Karpas-422 (cell line): ENCODE measurements around the gene TAF11. TPM values are rescaled to one million over a fixed set of nuclear protein-coding genes. Genes with fewer than 3 reads are reported as not detected.
"Not testable (repeated sequence)": the region's sequence is repeated elsewhere in the genome, so short reads cannot be mapped to it uniquely, and the experiment has no call there.

Source experiments
- DNase-seq: peaks from one replicate; pipeline ENCODE4 v3.0.0-alpha.2; 2015
- H2AFZ ChIP-seq: fragments of 200-600 bp; sonication (generic); 2 replicates; pipeline ENCODE4 v1.6.1; 2014; ENCODE audit warnings: antibody characterized with exemption, low read length, mixed read lengths
- H3K27ac ChIP-seq: fragments of 200-600 bp; sonication (generic); 2 replicates; pipeline ENCODE4 v1.5.1; 2014; ENCODE audit warnings: mild to moderate bottlenecking, low read length, moderate library complexity
- H3K27me3 ChIP-seq: fragments of 200-600 bp; sonication (generic); 2 replicates; pipeline ENCODE4 v1.6.1; 2014; ENCODE audit warnings: low read length, mixed read lengths
- H3K36me3 ChIP-seq: fragments of 200-600 bp; sonication (generic); 2 replicates; pipeline ENCODE4 v1.6.1; 2014; ENCODE audit warnings: low read length, mixed read lengths; ENCODE audit not compliant: insufficient read depth
- H3K4me1 ChIP-seq: fragments of 200-600 bp; sonication (generic); 2 replicates; pipeline ENCODE4 v1.6.1; 2014; ENCODE audit warnings: mild to moderate bottlenecking, low read length, mixed read lengths
- H3K4me2 ChIP-seq: fragments of 200-600 bp; sonication (generic); 2 replicates; pipeline ENCODE4 v1.6.1; 2014; ENCODE audit warnings: low read length, low read depth, mild to moderate bottlenecking; ENCODE audit not compliant: poor library complexity, severe bottlenecking
- H3K4me3 ChIP-seq: fragments of 200-600 bp; sonication (generic); 2 replicates; pipeline ENCODE4 v1.5.1; 2014; ENCODE audit warnings: mild to moderate bottlenecking, antibody characterized with exemption, low read length, mixed read lengths
- H3K79me2 ChIP-seq: fragments of 200-600 bp; sonication (generic); 2 replicates; pipeline ENCODE4 v1.6.1; 2014; ENCODE audit warnings: mild to moderate bottlenecking, low read length, mixed read lengths
- H3K9ac ChIP-seq: fragments of 200-600 bp; sonication (generic); 2 replicates; pipeline ENCODE4 v1.6.0; 2014; ENCODE audit warnings: low read length
- H3K9me2 ChIP-seq: fragments of 200-600 bp; sonication (generic), shearing (Covaris generic); replicated peaks from 2 replicates; pipeline ENCODE4 v1.6.0; 2014; ENCODE audit warnings: mild to moderate bottlenecking, low read length, moderate library complexity; ENCODE audit not compliant: insufficient read depth
- H3K9me3 ChIP-seq: fragments of 300-700, 200-600 bp; sonication (generic); 2 replicates; pipeline ENCODE4 v1.6.1; 2014; ENCODE audit warnings: low read length, mixed read lengths
- H4K20me1 ChIP-seq: fragments of 200-600 bp; sonication (generic); 2 replicates; pipeline ENCODE4 v1.6.1; 2014; ENCODE audit warnings: mild to moderate bottlenecking, antibody characterized with exemption, low read length, low read depth; ENCODE audit not compliant: insufficient read depth
- total RNA-seq: library from RNA; depleted of rRNA; stranded (reverse); fragments of >200 nt; shearing (Covaris generic); gene quantifications from 2 replicates; pipeline ENCODE4 v1.2.3, GENCODE V29; 2014; ENCODE audit warnings: low replicate concordance

The TAF11 gene
- total RNA-seq, 1 experiment from 2014 or later = 19.1 TPM

DNA sequence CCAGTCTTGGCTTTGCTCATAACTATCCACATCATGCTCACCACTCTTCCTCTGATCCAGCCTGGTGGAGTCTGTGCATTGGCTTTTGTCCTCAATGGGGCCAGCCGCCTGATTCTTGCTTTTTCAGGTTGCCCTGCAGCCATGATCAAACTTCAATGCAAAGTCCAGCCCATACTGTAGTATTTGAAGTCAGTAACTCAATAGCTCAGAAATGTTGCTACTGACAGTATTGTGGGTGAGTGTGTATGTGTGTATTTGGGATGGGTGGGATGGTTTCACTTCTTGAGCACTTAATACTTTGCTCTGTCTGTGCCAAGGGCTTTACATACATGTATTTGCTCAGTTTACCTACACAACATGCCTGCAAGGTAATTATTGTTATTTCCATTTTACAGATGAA, 11.9 kb upstream of the TAF11 start:
- not testable (repeated sequence) for H3K9me3 ChIP-seq, H3K36me3 ChIP-seq, H3K4me1 ChIP-seq, H2AFZ ChIP-seq, DNase-seq, H3K4me2 ChIP-seq, H3K27me3 ChIP-seq, H3K27ac ChIP-seq, H3K4me3 ChIP-seq, H3K9ac ChIP-seq, H3K9me2 ChIP-seq
- H3K79me2 ChIP-seq = peaks cover 42% of the 10 kb centered on the region
- peaks cover 14% of the 10 kb centered on the region for H4K20me1 ChIP-seq

- peaks cover 25% of the 10 kb centered on the region for H4K20me1 ChIP-seq
- H3K9me3 ChIP-seq = no peaks in the 10 kb centered on the region
- H3K36me3 ChIP-seq = no peaks in the 10 kb centered on the region
- no peak overlapping the region for H3K4me3 ChIP-seq
- H2AFZ ChIP-seq = no peak overlapping the region
- H3K27me3 ChIP-seq = no peaks in the 10 kb centered on the region
- DNase-seq = no peak
- no peak overlapping the region for H3K27ac ChIP-seq
- H3K4me1 ChIP-seq = peaks cover 10% of the 10 kb centered on the region
- H3K79me2 ChIP-seq = peaks cover 60% of the 10 kb centered on the region
- H3K9me2 ChIP-seq = no peaks in the 10 kb centered on the region
- H3K9ac ChIP-seq = no peak overlapping the region
- no peak overlapping the region for H3K4me2 ChIP-seq
Measured at GRCh38 chr6:34897716-34898115, 9.9 kb upstream of the TAF11 start.

- peaks cover 10% of the 10 kb centered on the region for H3K4me1 ChIP-seq
- peaks cover 25% of the 10 kb centered on the region for H4K20me1 ChIP-seq
- no peak overlapping the region for H3K4me2 ChIP-seq
- no peaks in the 10 kb centered on the region for H3K27me3 ChIP-seq
- no peak overlapping the region for H3K4me3 ChIP-seq
- DNase-seq = no peak
- H2AFZ ChIP-seq = no peak overlapping the region
- H3K27ac ChIP-seq = no peak overlapping the region
- peaks cover 62% of the 10 kb centered on the region for H3K79me2 ChIP-seq
- no peaks in the 10 kb centered on the region for H3K36me3 ChIP-seq
- no peaks in the 10 kb centered on the region for H3K9me3 ChIP-seq
- no peak overlapping the region for H3K9ac ChIP-seq
- no peaks in the 10 kb centered on the region for H3K9me2 ChIP-seq
Measured at GRCh38 chr6:34897130-34897529, 9.3 kb upstream of the TAF11 start.

- no peaks in the 10 kb centered on the region for H3K27me3 ChIP-seq
- no peaks in the 10 kb centered on the region for H3K9me3 ChIP-seq
- H3K4me2 ChIP-seq = peak overlapping the region; percentile 17
- no peak overlapping the region for H3K27ac ChIP-seq
- peaks cover 66% of the 10 kb centered on the region for H3K79me2 ChIP-seq
- no peak overlapping the region for H3K9ac ChIP-seq
- no peak overlapping the region for H2AFZ ChIP-seq
- no peaks in the 10 kb centered on the region for H3K36me3 ChIP-seq
- H4K20me1 ChIP-seq = peaks cover 28% of the 10 kb centered on the region
- H3K4me1 ChIP-seq = peaks cover 22% of the 10 kb centered on the region
- H3K9me2 ChIP-seq = no peaks in the 10 kb centered on the region
- H3K4me3 ChIP-seq = no peak overlapping the region
- no peak for DNase-seq
Measured at GRCh38 chr6:34894693-34895092, 6.9 kb upstream of the TAF11 start.

GRCh38 chr6:34891296-34891695, 3.5 kb upstream of the TAF11 start:
- H3K4me3 ChIP-seq = no peak overlapping the region
- no peak overlapping the region for H3K4me2 ChIP-seq
- H3K9me3 ChIP-seq = no peaks in the 10 kb centered on the region
- no peaks in the 10 kb centered on the region for H3K9me2 ChIP-seq
- H3K79me2 ChIP-seq = peaks cover 57% of the 10 kb centered on the region
- H2AFZ ChIP-seq = no peak overlapping the region
- no peaks in the 10 kb centered on the region for H3K36me3 ChIP-seq
- no peak overlapping the region for H3K9ac ChIP-seq
- DNase-seq = no peak
- H4K20me1 ChIP-seq = peaks cover 14% of the 10 kb centered on the region
- H3K27ac ChIP-seq = no peak overlapping the region
- no peaks in the 10 kb centered on the region for H3K27me3 ChIP-seq
- H3K4me1 ChIP-seq = peaks cover 38% of the 10 kb centered on the region

DNA sequence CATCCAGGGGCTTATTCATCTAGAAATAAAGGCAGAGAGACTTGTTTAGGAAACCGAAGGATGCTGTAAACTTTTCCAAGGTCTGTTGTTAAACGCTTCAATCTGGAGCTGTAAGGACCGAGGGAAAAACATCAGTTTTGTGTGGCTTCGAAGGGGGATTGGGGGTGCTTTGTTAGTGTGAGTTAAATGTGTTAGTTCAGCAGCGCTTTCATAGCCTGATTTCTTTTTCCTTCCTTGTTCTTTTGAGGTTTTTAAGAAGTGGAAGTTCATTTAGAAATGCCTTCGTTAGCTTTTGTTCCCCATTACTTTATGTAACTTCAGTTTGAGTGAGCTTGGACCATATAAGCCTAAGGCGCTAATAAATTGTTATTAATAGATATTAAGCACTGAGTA, 2.7 kb upstream of the TAF11 start:
- Histone ChIP-seq H2AFZ (no peak overlapping the region), H3K27ac (no peak overlapping the region), H3K27me3 (no peaks in the 10 kb centered on the region), H3K9me2 (no peaks in the 10 kb centered on the region), H3K79me2 (peaks cover 62% of the 10 kb centered on the region), H4K20me1 (peaks cover 14% of the 10 kb centered on the region), H3K9ac (peak overlapping the region; percentile 92), H3K9me3 (no peaks in the 10 kb centered on the region), H3K4me2 (peak overlapping the region; percentile 95), H3K36me3 (no peaks in the 10 kb centered on the region), H3K4me1 (peaks cover 40% of the 10 kb centered on the region), H3K4me3 (peak overlapping the region; percentile 94)
- DNase-seq = no peak

- H3K79me2 ChIP-seq = peaks cover 64% of the 10 kb centered on the region
Measured at GRCh38 chr6:34888874-34889555, 1.2 kb upstream of the TAF11 start, which contains the start of gene ANKS1A. TSS of gene ANKS1A (plus strand) at chr6:34889255. CDS start at chr6:34889403, 148 bp downstream.

DNA sequence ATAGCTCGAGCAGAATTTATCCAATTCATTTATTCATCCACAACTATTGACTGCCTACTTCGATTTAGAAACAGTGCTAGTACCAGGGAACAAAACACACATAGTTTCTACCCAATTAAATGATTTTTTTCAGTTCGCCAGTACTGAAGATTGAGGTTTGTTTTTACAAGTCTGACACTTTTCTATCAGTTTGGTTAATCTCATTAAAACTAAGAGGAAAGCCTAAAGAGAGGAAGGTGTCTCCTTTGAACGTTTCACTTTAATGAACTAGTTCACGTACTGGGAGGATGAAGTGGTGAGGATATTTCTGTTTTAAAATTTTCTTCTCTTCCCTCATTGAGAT, 643 bp upstream of the TAF11 start:
- Histone ChIP-seq H3K9me2 (no peaks in the 10 kb centered on the region), H3K9ac (peak overlapping the region; percentile 92), H3K36me3 (peaks cover 11% of the 10 kb centered on the region; the same call in 1 of the 2 replicates), H3K27me3 (no peaks in the 10 kb centered on the region), H3K27ac (peak overlapping the region; percentile 45), H3K79me2 (peaks cover 66% of the 10 kb centered on the region), H3K9me3 (no peaks in the 10 kb centered on the region), H3K4me2 (peak overlapping the region; percentile 95), H3K4me3 (peak overlapping the region; percentile 94), H3K4me1 (peaks cover 30% of the 10 kb centered on the region), H2AFZ (peak overlapping the region; percentile 85), H4K20me1 (peaks cover 7% of the 10 kb centered on the region; the same call in 1 of the 2 replicates)
- DNase-seq = no peak

More at GRCh38 chr6:34888874-34889555, 1.2 kb upstream of the TAF11 start, which contains the start of gene ANKS1A:
- Histone ChIP-seq H4K20me1 (peaks cover 7% of the 10 kb centered on the region), H3K27me3 (no peaks in the 10 kb centered on the region), H3K36me3 (peaks cover 7% of the 10 kb centered on the region; the same call in 1 of the 2 replicates), H3K9ac (peak within 1 kb of the TSS; percentile 92), H3K9me2 (no peaks in the 10 kb centered on the region), H3K4me1 (peaks cover 31% of the 10 kb centered on the region), H3K9me3 (no peaks in the 10 kb centered on the region), H3K4me2 (peak within 1 kb of the TSS; percentile 95), H3K4me3 (peak within 1 kb of the TSS; percentile 94), H3K27ac (peak within 1 kb of the TSS; percentile 45), H2AFZ (peak within 1 kb of the TSS; percentile 85)
- peak; percentile 94 for DNase-seq
